NCI-H128 (cell line): ENCODE measurements around the gene CCT2.

ENCODE experiments used
- DNase-seq: peaks from one replicate; lab custom pipeline; 2025; ENCODE audit not compliant: unreplicated experiment; lab: John Stamatoyannopoulos, UW

The CCT2 gene

DNA sequence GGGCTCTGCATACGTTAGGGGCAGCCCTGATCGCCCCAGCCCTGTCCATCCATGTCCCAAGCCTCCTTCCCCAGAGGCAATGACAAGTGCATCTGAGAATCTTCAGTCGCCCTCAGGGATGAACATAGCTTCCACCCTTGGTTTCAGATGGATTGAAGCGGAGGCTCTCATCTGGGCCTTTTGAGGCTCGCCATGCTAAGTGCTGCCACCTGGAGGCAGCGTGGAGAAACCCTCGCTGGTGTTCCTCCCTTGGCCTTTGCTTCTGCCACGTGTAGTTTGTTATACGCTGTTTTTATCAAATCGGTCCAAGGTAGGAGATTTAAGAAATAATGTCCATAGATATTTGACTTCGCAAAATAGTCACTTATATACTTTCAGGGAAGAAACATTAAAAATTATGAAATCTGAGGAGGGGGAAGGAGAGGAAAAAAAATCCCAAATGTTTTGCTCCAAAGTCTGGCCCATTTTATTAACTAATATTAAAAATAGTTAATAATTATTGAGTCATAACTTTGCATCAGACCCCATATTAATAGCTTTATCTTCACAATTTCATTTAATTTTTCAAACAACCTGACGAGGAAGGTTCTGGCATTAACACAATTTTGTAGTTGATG, 54.2 kb downstream of the CCT2 start:
- peak; percentile 19 for DNase-seq

DNA sequence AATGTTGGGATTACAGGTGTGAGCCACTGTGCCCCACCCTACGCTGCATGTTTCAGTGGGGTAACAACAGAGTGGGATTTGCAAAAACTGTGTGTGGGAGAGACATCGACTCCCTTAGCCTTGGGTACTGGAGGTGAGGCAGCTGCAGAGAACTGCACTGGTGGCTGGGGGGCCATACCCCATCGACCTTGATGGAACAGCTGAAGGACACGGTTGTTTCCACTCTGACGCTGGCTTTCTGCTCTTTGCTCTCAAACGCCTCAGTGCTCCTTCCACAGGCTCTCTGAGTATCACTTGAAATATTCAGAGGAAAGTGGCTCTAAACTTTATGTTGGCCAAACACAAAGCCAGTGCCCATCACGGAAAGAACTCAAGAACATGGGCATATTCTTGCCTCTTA, 56.3 kb downstream of the CCT2 start:
- no peak for DNase-seq

DNA sequence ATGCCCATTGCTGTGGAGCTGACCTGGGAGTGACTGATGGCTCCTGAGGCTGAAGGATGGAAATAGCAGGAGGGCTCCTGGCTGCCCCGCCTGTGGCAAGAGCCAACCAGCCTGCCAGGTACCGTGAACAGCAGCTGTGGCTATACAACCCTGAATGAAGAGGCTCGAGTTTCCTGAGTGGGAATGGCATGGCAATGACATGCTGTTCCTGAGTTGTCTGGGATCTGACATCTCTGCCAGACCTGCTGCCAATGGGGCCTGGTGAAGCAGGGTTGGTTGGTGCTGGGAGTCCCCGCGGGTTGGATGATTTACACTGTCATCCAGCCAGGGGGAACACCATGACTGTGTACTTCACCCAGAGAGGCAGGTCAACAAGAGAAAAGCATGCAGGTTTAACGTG, 57.3 kb downstream of the CCT2 start:
- no peak for DNase-seq

DNA sequence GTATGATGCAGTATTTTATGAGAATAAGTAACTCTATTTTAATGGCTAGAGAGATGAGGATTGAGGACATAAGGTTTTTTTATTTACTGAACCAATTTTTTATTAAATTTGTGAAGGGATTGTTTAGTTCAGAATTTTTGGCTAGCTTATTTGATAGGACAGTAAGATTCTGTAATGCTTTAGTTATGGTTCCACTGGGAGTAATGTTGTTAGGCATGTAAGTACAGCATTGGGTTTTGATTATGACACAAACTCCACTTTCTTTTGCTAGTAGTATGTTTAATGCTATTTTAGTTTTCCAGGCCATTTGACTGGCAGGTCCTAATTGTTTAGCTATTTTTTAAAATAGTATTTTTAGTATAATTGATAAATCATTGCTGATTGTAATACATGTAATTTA, 59.3 kb downstream of the CCT2 start:
- no peak for DNase-seq

DNA sequence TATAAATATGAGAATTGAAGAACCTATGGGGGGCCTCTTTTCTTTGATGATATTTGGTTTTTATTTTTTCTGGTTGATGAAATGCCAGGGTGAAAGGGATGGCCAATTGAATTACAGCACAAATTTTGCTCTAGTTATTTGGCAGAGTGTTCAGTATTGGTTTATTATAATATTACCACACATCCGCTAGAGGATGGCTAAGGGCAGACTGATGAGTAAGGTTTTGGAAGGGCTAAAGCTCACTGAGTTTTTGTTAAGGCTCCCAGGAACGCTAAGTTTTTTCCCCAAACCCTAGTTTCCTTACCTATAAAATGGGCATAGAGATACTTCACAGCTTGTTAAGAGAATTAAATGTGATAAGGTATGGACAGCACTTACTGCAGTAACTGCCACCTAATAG, 59.8 kb downstream of the CCT2 start:
- DNase-seq: no peak

DNA sequence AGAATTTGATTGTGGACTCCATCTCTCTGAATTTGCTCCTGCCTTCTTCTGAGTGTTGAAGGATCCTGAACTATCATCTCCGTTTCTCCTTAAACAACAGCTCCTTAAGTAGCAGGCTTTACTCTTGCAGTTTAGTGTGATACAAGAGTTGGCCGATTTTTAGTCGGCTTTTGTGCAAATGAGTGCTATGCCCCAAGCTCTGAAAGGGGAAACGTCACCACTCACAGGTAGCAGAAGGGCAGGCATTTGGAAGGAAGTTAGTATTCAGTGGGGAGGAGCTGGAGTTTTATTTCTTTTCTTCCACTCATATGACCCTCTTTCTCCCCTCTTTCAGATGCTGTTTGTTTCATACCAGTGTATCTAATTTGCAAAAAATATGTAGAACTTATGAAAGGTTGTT, 61.9 kb downstream of the CCT2 start:
- no peak for DNase-seq

DNA sequence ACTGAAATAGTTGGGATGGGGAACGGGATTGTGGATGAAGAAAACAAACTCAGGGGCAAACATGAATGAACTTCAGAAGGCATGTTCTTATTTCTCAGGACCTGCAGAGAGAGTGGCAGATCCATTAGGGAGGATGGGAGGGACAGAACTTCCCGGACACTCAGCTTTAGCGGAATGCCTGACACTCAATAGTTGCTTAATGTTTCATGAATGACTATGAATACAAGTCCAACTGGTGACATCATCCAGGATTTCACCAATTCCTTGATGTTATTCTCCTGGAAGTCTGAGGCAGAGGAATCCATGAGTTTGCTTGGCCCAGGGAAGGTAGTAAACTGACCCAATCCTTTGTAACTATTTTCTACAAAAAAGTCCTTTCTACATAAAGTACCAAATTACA, 63.2 kb downstream of the CCT2 start:
- no peak for DNase-seq

DNA sequence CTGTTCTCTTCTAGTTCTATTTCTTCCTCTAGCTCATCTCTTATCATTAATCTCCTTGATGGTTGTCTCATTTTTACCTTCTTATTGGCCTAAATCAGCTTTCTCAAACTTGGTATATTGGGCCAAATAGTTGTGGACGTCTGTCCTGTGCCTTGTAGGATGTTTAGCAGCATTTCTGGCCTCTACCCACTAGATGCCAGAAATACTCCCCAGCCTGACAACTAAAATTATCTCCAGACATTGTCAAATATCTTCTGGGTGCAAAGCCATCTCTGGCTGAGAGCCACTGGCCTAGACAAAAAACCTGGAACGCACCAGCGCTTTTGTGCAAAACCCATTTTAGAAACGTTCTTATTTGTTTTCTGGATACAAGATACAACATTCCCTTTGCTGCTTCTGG, 64.3 kb downstream of the CCT2 start:
- DNase-seq: no peak
